ENCODE results near the gene DOP1B.

GRCh38 chr21:36170823-36171222 is 14.2 kb downstream of the DOP1B start:
- TF ChIP-seq EP300 (IDR thresholded peaks at IDR 0.05) (no peak), POLR2A (IDR thresholded peaks at IDR 0.05) (no peak)
- TF ChIP-seq, protein P1, sequence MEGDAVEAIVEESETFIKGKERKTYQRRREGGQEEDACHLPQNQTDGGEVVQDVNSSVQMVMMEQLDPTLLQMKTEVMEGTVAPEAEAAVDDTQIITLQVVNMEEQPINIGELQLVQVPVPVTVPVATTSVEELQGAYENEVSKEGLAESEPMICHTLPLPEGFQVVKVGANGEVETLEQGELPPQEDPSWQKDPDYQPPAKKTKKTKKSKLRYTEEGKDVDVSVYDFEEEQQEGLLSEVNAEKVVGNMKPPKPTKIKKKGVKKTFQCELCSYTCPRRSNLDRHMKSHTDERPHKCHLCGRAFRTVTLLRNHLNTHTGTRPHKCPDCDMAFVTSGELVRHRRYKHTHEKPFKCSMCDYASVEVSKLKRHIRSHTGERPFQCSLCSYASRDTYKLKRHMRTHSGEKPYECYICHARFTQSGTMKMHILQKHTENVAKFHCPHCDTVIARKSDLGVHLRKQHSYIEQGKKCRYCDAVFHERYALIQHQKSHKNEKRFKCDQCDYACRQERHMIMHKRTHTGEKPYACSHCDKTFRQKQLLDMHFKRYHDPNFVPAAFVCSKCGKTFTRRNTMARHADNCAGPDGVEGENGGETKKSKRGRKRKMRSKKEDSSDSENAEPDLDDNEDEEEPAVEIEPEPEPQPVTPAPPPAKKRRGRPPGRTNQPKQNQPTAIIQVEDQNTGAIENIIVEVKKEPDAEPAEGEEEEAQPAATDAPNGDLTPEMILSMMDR (IDR thresholded peaks at IDR 0.05), result no peak
